Gastrocnemius medialis (tissue), 4 donors: ENCODE measurements around the gene LAMP1.

ENCODE experiments used
- POLR2A ChIP-seq, 2 donors: fragments of 450-650 bp; IDR thresholded peaks; one replicate each; pipeline ENCODE4 v1.6.1; 2017; ENCODE audit warnings: antibody characterized with exemption in 2 of 2, mild to moderate bottlenecking in 2 of 2, moderate library complexity in 2 of 2
- TF ChIP-seq, protein P1 (sequence below), 5 experiments: fragments of 450-650 bp in 3 of 5; fragments of 200-600 bp in 2 of 5; sonication (generic) in 2 of 5; IDR thresholded peaks in 4 of 5; conservative IDR thresholded peaks in 1 of 5; 1 replicate in 4 of 5; 2 replicates in 1 of 5; pipeline ENCODE4 v1.5.1; 2016 to 2019; ENCODE audit warnings: antibody characterized with exemption in 5 of 5, mild to moderate bottlenecking in 3 of 5, moderate library complexity in 3 of 5

DNA sequence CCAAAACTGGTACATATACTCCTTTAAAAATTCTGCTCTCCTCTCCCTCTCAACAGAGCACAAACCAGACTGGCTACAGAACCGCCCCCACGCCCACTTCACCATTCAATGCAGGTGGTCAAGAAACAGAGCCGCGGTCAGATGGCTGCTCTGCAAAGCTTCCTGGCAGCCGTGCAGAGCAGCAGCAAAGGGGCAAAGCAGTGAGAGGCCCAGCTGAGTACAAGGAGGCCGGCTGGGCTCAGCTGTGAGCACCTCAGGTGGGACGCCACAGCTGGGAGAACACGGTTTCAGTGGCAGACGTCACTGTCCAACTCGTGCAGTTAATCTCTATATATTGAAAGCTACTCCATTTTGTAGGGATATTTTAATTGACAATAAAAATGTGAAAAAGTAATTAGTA, 58.6 kb downstream of the LAMP1 start:
- TF ChIP-seq, protein P1, sequence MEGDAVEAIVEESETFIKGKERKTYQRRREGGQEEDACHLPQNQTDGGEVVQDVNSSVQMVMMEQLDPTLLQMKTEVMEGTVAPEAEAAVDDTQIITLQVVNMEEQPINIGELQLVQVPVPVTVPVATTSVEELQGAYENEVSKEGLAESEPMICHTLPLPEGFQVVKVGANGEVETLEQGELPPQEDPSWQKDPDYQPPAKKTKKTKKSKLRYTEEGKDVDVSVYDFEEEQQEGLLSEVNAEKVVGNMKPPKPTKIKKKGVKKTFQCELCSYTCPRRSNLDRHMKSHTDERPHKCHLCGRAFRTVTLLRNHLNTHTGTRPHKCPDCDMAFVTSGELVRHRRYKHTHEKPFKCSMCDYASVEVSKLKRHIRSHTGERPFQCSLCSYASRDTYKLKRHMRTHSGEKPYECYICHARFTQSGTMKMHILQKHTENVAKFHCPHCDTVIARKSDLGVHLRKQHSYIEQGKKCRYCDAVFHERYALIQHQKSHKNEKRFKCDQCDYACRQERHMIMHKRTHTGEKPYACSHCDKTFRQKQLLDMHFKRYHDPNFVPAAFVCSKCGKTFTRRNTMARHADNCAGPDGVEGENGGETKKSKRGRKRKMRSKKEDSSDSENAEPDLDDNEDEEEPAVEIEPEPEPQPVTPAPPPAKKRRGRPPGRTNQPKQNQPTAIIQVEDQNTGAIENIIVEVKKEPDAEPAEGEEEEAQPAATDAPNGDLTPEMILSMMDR (IDR thresholded peaks at IDR 0.05 in 4 of 5, conservative IDR thresholded peaks at IDR 0.05 in 1 of 5), result no peak
- no peak for TF ChIP-seq POLR2A (IDR thresholded peaks at IDR 0.05)
